B cell (primary cell): ENCODE measurements around the gene CARMIL1. TPM values are rescaled to one million over a fixed set of nuclear protein-coding genes. Genes with fewer than 3 reads are reported as not detected.

Experiments
- ATAC-seq: fragments of 200-7000 bp; cut with Tn5 transposase; one replicate; pipeline ENCODE4 v1.10.0; 2021; ENCODE audit warnings: low read depth, mild to moderate bottlenecking, moderate number of reproducible peaks, moderate library complexity
- CTCF ChIA-PET: fragments of 350-600 bp; sonication (Branson Sonifier 250); formaldehyde crosslinking; loops from one replicate; lab custom pipeline; 2021; ENCODE audit warnings: antibody characterized with exemption, inconsistent platforms; lab: Charles Lee
- POLR2A ChIA-PET: fragments of 350-600 bp; sonication (Branson Sonifier 250); formaldehyde crosslinking; loops from one replicate; lab custom pipeline; 2021; ENCODE audit warnings: antibody characterized with exemption; lab: Charles Lee
- DNase-seq: peaks from one replicate; pipeline ENCODE4 v3.0.0; 2013
- H2AFZ ChIP-seq: 2 replicates; pipeline ENCODE4 v1.6.1; 2012; ENCODE audit warnings: mild to moderate bottlenecking, low read depth, low read length; ENCODE audit not compliant: insufficient read depth, poor library complexity, severe bottlenecking
- H3K27ac ChIP-seq, 2 donors: 1 replicate in 1 of 2; 2 replicates in 1 of 2; pipeline ENCODE4 v1.5.1; 2012 to 2013; ENCODE audit warnings: low read length in 2 of 2, mild to moderate bottlenecking in 2 of 2, moderate library complexity in 1 of 2
- H3K27me3 ChIP-seq, 4 experiments: fragments of 200-600 bp in 1 of 4; sonication (generic) in 1 of 4; replicated peaks in 1 of 4; 1 replicate in 2 of 4; 2 replicates in 2 of 4; pipeline versions ENCODE4 v1.6.1 to v1.7.0; 2013 to 2016; ENCODE audit warnings: low read length in 3 of 4, mild to moderate bottlenecking in 2 of 4, mixed read lengths in 1 of 4, moderate library complexity in 1 of 4; ENCODE audit not compliant: insufficient read depth in 4 of 4, control insufficient read depth in 3 of 4; ENCODE audit errors: control extremely low read depth in 1 of 4
- H3K36me3 ChIP-seq, 2 experiments: replicated peaks in 1 of 2; 1 replicate in 1 of 2; 2 replicates in 1 of 2; pipeline versions ENCODE4 v1.6.1 to v1.7.1; 2013; ENCODE audit warnings: low read length in 1 of 2; ENCODE audit not compliant: insufficient read depth in 2 of 2, control insufficient read depth in 1 of 2; ENCODE audit errors: control extremely low read depth in 1 of 2, extremely low read depth in 1 of 2
- H3K4me1 ChIP-seq, 2 donors: fragments of 200-600 bp in 1 of 2; sonication (generic) in 1 of 2; 1 replicate in 1 of 2; 2 replicates in 1 of 2; pipeline versions ENCODE4 v1.5.1 to v1.6.1; 2013 to 2017; ENCODE audit warnings: low read length in 2 of 2; ENCODE audit not compliant: control insufficient read depth in 2 of 2, insufficient read depth in 2 of 2
- H3K4me2 ChIP-seq: replicated peaks from 2 replicates; pipeline ENCODE3; 2012; ENCODE audit warnings: mild to moderate bottlenecking, low read depth, low read length; ENCODE audit not compliant: poor library complexity, severe bottlenecking
- H3K4me3 ChIP-seq, 5 experiments: fragments of 200-600 bp in 1 of 5; sonication (generic) in 1 of 5; 1 replicate in 3 of 5; 2 replicates in 2 of 5; pipeline versions ENCODE4 v1.5.1 to v1.7.0; 2011 to 2016; ENCODE audit warnings: low read length in 4 of 5, mild to moderate bottlenecking in 4 of 5, low read depth in 2 of 5, control low read depth in 1 of 5, moderate library complexity in 1 of 5; ENCODE audit not compliant: insufficient read depth in 1 of 5; ENCODE audit errors: control extremely low read depth in 1 of 5, extremely low read depth in 1 of 5
- H3K79me2 ChIP-seq: fragments of 200-600 bp; sonication (generic); one replicate; pipeline ENCODE4 v1.6.0; 2016; ENCODE audit warnings: low read length; ENCODE audit not compliant: control insufficient read depth, insufficient read depth
- H3K9ac ChIP-seq: fragments of 200-600 bp; sonication (generic); 2 replicates; pipeline ENCODE4 v1.6.1; 2017; ENCODE audit warnings: mild to moderate bottlenecking, low read length, moderate library complexity
- H3K9me3 ChIP-seq, 3 donors: one replicate each; pipeline versions ENCODE4 v1.6.1 to v1.7.1; 2013; ENCODE audit warnings: low read length in 2 of 3; ENCODE audit not compliant: control insufficient read depth in 2 of 3, insufficient read depth in 1 of 3; ENCODE audit errors: control extremely low read depth in 1 of 3
- H4K20me1 ChIP-seq: 2 replicates; pipeline ENCODE4 v1.6.0; 2012; ENCODE audit warnings: mild to moderate bottlenecking, low read length; ENCODE audit not compliant: insufficient read depth, control insufficient read depth, poor library complexity, severe bottlenecking
- H3K27ac Mint-ChIP-seq: one replicate; pipeline ENCODE4 v1.8.0; 2021; ENCODE audit warnings: mixed read lengths
- H3K27me3 Mint-ChIP-seq: one replicate; pipeline ENCODE4 v1.8.0; 2021; ENCODE audit warnings: mixed read lengths
- H3K4me1 Mint-ChIP-seq: one replicate; pipeline ENCODE4 v1.8.0; 2021; ENCODE audit warnings: mixed read lengths
- H3K4me3 Mint-ChIP-seq: one replicate; pipeline ENCODE4 v1.8.0; 2021; ENCODE audit warnings: mixed read lengths
- H3K9me3 Mint-ChIP-seq: one replicate; pipeline ENCODE4 v1.8.0; 2022; ENCODE audit warnings: mixed read lengths; ENCODE audit not compliant: insufficient read depth
- EZH2 ChIP-seq: IDR thresholded peaks from 2 replicates; pipeline ENCODE4 v1.6.1; 2012; ENCODE audit warnings: borderline replicate concordance, low read depth, mild to moderate bottlenecking, moderate library complexity, low read length; ENCODE audit not compliant: insufficient read depth, poor library complexity, severe bottlenecking
- WGBS: methylation state at CpG from one replicate; pipeline ENCODE4 v1.1.5; 2013; ENCODE audit warnings: missing lambda C conversion rate; ENCODE audit not compliant: insufficient coverage; 5-methylcytosine and 5-hydroxymethylcytosine counted together
- intact Hi-C: fragments of 100-400 bp; cut with micrococcal nuclease; formaldehyde crosslinking; loops from one replicate; pipeline ENCODE4 v1.10.0; 2022
- polyA plus RNA-seq: library from polyadenylated mRNA; depleted of rRNA; stranded (reverse); fragments of >200 nt; gene quantifications from 2 replicates; pipeline ENCODE4 v1.2.3, GENCODE V29; 2012
- total RNA-seq, 2 donors: library from RNA; stranded (reverse); fragments of 120-200 nt in 1 of 2; gene quantifications; 1 replicate in 1 of 2; 2 replicates in 1 of 2; pipeline versions ENCODE4 v1.2.3 to v1.2.4, GENCODE V29; 2013 to 2022
- TF ChIP-seq, protein P1 (sequence below): fragments of 200-600 bp; IDR thresholded peaks from one replicate; pipeline ENCODE4 v1.8.0; 2022; ENCODE audit warnings: antibody characterized with exemption, mild to moderate bottlenecking

The CARMIL1 gene
- total and polyA plus RNA-seq, 2 donors (not counting 1 experiment from before 2014, with no cell fraction given) = 7.5 to 11.0 TPM

DNA sequence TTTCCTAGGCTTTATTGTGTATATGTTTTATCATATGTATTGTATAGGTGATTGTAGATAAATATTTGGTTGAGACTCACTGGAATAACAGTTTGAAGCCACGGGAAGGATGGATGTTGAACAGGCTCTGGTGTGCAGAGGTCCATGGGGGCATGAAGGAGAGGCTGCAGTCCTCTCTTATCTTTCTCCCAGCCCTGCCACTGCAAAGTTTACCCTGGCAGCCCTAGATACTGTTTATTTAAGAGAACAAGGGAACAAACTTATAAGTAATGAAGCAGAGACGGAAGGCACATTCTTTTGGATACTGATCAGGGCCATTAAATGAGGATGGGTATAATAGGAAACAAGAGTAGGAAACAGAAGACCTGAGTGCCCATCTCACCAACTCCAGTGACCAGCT is 269.3 kb downstream of the CARMIL1 start:
- Histone ChIP-seq H3K9me3 (no peaks in the 10 kb centered on the region), H3K4me1 (peaks cover 4 to 9% of the 10 kb centered on the region in 2 donors), H3K79me2 (no peaks in the 10 kb centered on the region), H3K4me3 (no peak overlapping the region), H3K36me3 (no peaks in the 10 kb centered on the region), H3K27ac (no peak overlapping the region), H3K4me2 (no peak overlapping the region), H4K20me1 (no peaks in the 10 kb centered on the region), H2AFZ (no peak overlapping the region), H3K9ac (no peak overlapping the region), H3K27me3 (no peaks in the 10 kb centered on the region)
- no CpG with 5 or more reads among the region's 2 CpGs for WGBS
- H3K4me1 Mint-ChIP-seq = peaks cover 10% of the 10 kb centered on the region
- no peaks in the 10 kb centered on the region for H3K27me3 Mint-ChIP-seq
- no peak overlapping the region for H3K27ac Mint-ChIP-seq
- intact Hi-C loops = no loop called here
- DNase-seq (no peak), ATAC-seq (no peak)
- ChIA-PET CTCF (interaction anchor here (1.1 kb wide), 1 partner anchor 10 kb away, joined by 4 read pairs; no protein-coding TSS in a partner anchor), POLR2A (no interaction called here)
- no peak overlapping the region for H3K4me3 Mint-ChIP-seq
- TF ChIP-seq EZH2 = no peak
- TF ChIP-seq, protein P1, sequence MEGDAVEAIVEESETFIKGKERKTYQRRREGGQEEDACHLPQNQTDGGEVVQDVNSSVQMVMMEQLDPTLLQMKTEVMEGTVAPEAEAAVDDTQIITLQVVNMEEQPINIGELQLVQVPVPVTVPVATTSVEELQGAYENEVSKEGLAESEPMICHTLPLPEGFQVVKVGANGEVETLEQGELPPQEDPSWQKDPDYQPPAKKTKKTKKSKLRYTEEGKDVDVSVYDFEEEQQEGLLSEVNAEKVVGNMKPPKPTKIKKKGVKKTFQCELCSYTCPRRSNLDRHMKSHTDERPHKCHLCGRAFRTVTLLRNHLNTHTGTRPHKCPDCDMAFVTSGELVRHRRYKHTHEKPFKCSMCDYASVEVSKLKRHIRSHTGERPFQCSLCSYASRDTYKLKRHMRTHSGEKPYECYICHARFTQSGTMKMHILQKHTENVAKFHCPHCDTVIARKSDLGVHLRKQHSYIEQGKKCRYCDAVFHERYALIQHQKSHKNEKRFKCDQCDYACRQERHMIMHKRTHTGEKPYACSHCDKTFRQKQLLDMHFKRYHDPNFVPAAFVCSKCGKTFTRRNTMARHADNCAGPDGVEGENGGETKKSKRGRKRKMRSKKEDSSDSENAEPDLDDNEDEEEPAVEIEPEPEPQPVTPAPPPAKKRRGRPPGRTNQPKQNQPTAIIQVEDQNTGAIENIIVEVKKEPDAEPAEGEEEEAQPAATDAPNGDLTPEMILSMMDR = no peak
- no peaks in the 10 kb centered on the region for H3K9me3 Mint-ChIP-seq

DNA sequence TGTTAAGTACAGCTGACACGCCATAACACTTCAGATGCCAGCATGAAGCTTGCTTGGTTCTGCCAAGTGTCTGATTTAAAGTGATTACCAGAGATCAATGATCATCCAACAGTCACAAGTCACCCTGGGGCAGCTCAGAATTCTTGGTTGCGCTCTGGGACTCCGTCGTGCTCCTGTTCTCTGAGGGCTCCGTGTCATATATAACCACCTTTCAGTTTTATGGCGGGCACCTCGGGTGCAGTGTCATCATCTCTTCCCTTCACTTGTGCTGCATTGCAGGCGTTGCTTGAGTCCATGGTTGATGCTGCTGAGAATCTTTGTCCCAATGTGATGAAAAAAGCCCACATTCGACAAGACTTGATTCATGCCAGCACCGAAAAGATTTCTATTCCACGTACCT is 271.5 kb downstream of the CARMIL1 start:
- DNase-seq (no peak), ATAC-seq (no peak)
- ChIA-PET POLR2A (no interaction called here), CTCF (interaction anchor here (1.3 to 3.8 kb wide), 3 partner anchors 30 to 327 kb away, joined by 3 to 18 read pairs (median 6); no protein-coding TSS in a partner anchor)
- H3K9me3 ChIP-seq = no peaks in the 10 kb centered on the region
- no peak overlapping the region for H3K27ac ChIP-seq
- TF ChIP-seq, protein P1 = no peak
- no peak for TF ChIP-seq EZH2
- H4K20me1 ChIP-seq = no peaks in the 10 kb centered on the region
- H3K4me1 Mint-ChIP-seq = peaks cover 10% of the 10 kb centered on the region
- no peak overlapping the region for H3K9ac ChIP-seq
- no peak overlapping the region for H3K4me3 ChIP-seq
- intact Hi-C loops = no loop called here
- no peak overlapping the region for H2AFZ ChIP-seq
- no peak overlapping the region for H3K27ac Mint-ChIP-seq
- H3K27me3 Mint-ChIP-seq = no peaks in the 10 kb centered on the region
- peaks cover 0 to 1% of the 10 kb centered on the region in 2 experiments for H3K36me3 ChIP-seq
- no peaks in the 10 kb centered on the region for H3K79me2 ChIP-seq
- H3K4me1 ChIP-seq = peaks cover 4 to 9% of the 10 kb centered on the region in 2 donors
- H3K4me3 Mint-ChIP-seq = no peak overlapping the region
- no peak overlapping the region for H3K4me2 ChIP-seq
- no peaks in the 10 kb centered on the region for H3K27me3 ChIP-seq
- 97% methylated on average over 10 of the region's 11 CpGs for WGBS
- H3K9me3 Mint-ChIP-seq = no peaks in the 10 kb centered on the region
